Neuronal stem cell (in vitro differentiated cells): Measurements from ENCODE around the gene GNPAT.

Experiments used
- DNase-seq: peaks from one replicate; pipeline ENCODE4 v3.0.0-alpha.2; 2013; ENCODE audit warnings: low spot score
- H2AFZ ChIP-seq: one replicate; pipeline ENCODE4 v1.6.1; 2013; ENCODE audit warnings: mild to moderate bottlenecking, low read length, inconsistent platforms
- H2AK5ac ChIP-seq: 2 replicates; pipeline ENCODE4 v1.6.1; 2013; ENCODE audit warnings: low read depth, mild to moderate bottlenecking, inconsistent platforms, low read length, moderate library complexity, mixed read lengths
- H2BK120ac ChIP-seq: 2 replicates; pipeline ENCODE4 v1.6.1; 2013; ENCODE audit warnings: low read depth, mild to moderate bottlenecking, inconsistent platforms, low read length, moderate library complexity, mixed read lengths
- H2BK12ac ChIP-seq: one replicate; pipeline ENCODE4 v1.6.1; 2013; ENCODE audit warnings: low read length, inconsistent platforms
- H2BK15ac ChIP-seq: 2 replicates; pipeline ENCODE4 v1.6.1; 2013; ENCODE audit warnings: mild to moderate bottlenecking, low read length, inconsistent platforms, mixed read lengths
- H2BK5ac ChIP-seq: one replicate; pipeline ENCODE4 v1.6.1; 2013; ENCODE audit warnings: inconsistent platforms, mild to moderate bottlenecking, low read length, moderate library complexity
- H3K14ac ChIP-seq: one replicate; pipeline ENCODE4 v1.6.1; 2013; ENCODE audit warnings: low read length, inconsistent platforms
- H3K18ac ChIP-seq: 2 replicates; pipeline ENCODE4 v1.6.1; 2013; ENCODE audit warnings: low read length, inconsistent platforms
- H3K23ac ChIP-seq: 2 replicates; pipeline ENCODE4 v1.6.1; 2013; ENCODE audit warnings: low read depth, mild to moderate bottlenecking, mixed read lengths, low read length, inconsistent platforms; ENCODE audit not compliant: poor library complexity
- H3K27ac ChIP-seq: replicated peaks from 3 replicates; pipeline ENCODE4 v1.5.1; 2013; ENCODE audit warnings: low read length, inconsistent platforms
- H3K27me3 ChIP-seq, 3 experiments: 2 replicates each; pipeline ENCODE4 v1.6.1; 2013; ENCODE audit warnings: low read length in 3 of 3, mild to moderate bottlenecking in 2 of 3, inconsistent platforms in 1 of 3, low read depth in 1 of 3, mixed read lengths in 1 of 3, moderate library complexity in 1 of 3; ENCODE audit not compliant: control insufficient read depth in 3 of 3, insufficient read depth in 3 of 3
- H3K36me3 ChIP-seq, 2 donors: replicated peaks in 1 of 2; 2 replicates each; pipeline ENCODE4 v1.6.1; 2013; ENCODE audit warnings: low read length in 2 of 2; ENCODE audit not compliant: control insufficient read depth in 2 of 2, insufficient read depth in 2 of 2
- H3K4ac ChIP-seq: 2 replicates; pipeline ENCODE4 v1.6.1; 2013; ENCODE audit warnings: inconsistent platforms, mild to moderate bottlenecking, low read length, moderate library complexity
- H3K4me1 ChIP-seq, 2 donors: 1 replicate in 1 of 2; 2 replicates in 1 of 2; pipeline ENCODE4 v1.6.1; 2013; ENCODE audit warnings: low read length in 2 of 2, low read depth in 1 of 2; ENCODE audit not compliant: control insufficient read depth in 2 of 2, insufficient read depth in 1 of 2
- H3K4me2 ChIP-seq: one replicate; pipeline ENCODE4 v1.6.1; 2013; ENCODE audit warnings: mild to moderate bottlenecking, low read length, inconsistent platforms; ENCODE audit not compliant: insufficient read depth, poor library complexity, severe bottlenecking
- H3K4me3 ChIP-seq, 2 donors: 2 replicates each; pipeline ENCODE4 v1.5.1; 2013; ENCODE audit warnings: low read length in 2 of 2, mild to moderate bottlenecking in 2 of 2, inconsistent platforms in 1 of 2, moderate library complexity in 1 of 2
- H3K79me1 ChIP-seq: one replicate; pipeline ENCODE4 v1.6.1; 2013; ENCODE audit warnings: low read depth, mild to moderate bottlenecking, inconsistent platforms, low read length, moderate library complexity
- H3K9ac ChIP-seq: one replicate; pipeline ENCODE4 v1.6.1; 2013; ENCODE audit warnings: mild to moderate bottlenecking, low read depth, low read length, inconsistent platforms; ENCODE audit not compliant: poor library complexity
- H3K9me3 ChIP-seq, 2 donors: replicated peaks in 1 of 2; 2 replicates each; pipeline versions ENCODE3 to v1.6.1; 2013; ENCODE audit warnings: low read length in 2 of 2, mild to moderate bottlenecking in 2 of 2, inconsistent platforms in 1 of 2, low read depth in 1 of 2, mixed read lengths in 1 of 2, moderate library complexity in 1 of 2; ENCODE audit not compliant: control insufficient read depth in 2 of 2, insufficient read depth in 1 of 2
- H4K8ac ChIP-seq: one replicate; pipeline ENCODE4 v1.6.1; 2013; ENCODE audit warnings: low read depth, mild to moderate bottlenecking, inconsistent platforms, low read length, moderate library complexity
- H4K91ac ChIP-seq: one replicate; pipeline ENCODE4 v1.6.1; 2013; ENCODE audit warnings: low read length, low read depth, mild to moderate bottlenecking, inconsistent platforms; ENCODE audit not compliant: poor library complexity
- WGBS, 2 donors: extraction: QIAGEN DNeasy Blood & Tissue Kit; methylation state at CpG; one replicate each; pipeline ENCODE4 v1.1.7; 2013; ENCODE audit warnings: missing lambda C conversion rate in 2 of 2, mixed read lengths in 1 of 2; ENCODE audit not compliant: insufficient read length in 2 of 2, insufficient replicate concordance in 1 of 2; ENCODE audit errors: extremely low coverage in 2 of 2; 5-methylcytosine and 5-hydroxymethylcytosine counted together

Gene GNPAT

GRCh38 chr1:231194843-231195516, 46.0 kb upstream of the GNPAT start:
- Histone ChIP-seq H3K18ac (no peak overlapping the region), H3K27ac (no peak overlapping the region), H4K91ac (peak overlapping the region; percentile 54), H2BK120ac (no peak overlapping the region), H2BK12ac (no peak overlapping the region), H2AFZ (no peak overlapping the region), H3K27me3 (peaks cover 0 to 25% (median 0%) of the 10 kb centered on the region in 3 experiments), H3K23ac (no peak overlapping the region), H3K4me2 (no peak overlapping the region), H3K36me3 (no peaks in the 10 kb centered on the region), H3K4ac (no peak overlapping the region), H2AK5ac (no peak overlapping the region), H2BK5ac (no peak overlapping the region), H3K14ac (no peak overlapping the region), H4K8ac (no peak overlapping the region), H3K4me3 (no peak overlapping the region), H3K4me1 (peaks cover 0 to 11% of the 10 kb centered on the region in 2 donors), H3K9me3 (no peaks in the 10 kb centered on the region), H3K79me1 (no peaks in the 10 kb centered on the region), H3K9ac (no peak overlapping the region), H2BK15ac (no peak overlapping the region)
- WGBS, 2 donors = no CpG with 5 or more reads among the region's 8 CpGs
- DNase-seq = no peak

- H2BK15ac ChIP-seq = no peak overlapping the region
- H2AFZ ChIP-seq = no peak overlapping the region
- H3K18ac ChIP-seq = no peak overlapping the region
- H4K91ac ChIP-seq = no peak overlapping the region
- H3K27ac ChIP-seq = no peak overlapping the region
- H3K4me2 ChIP-seq = no peak overlapping the region
- WGBS, 2 donors = no CpG with 5 or more reads among the region's 3 CpGs
- peaks cover 0 to 38% (median 0%) of the 10 kb centered on the region in 3 experiments for H3K27me3 ChIP-seq
- no peaks in the 10 kb centered on the region for H3K9me3 ChIP-seq
- H3K4me1 ChIP-seq = peaks cover 0 to 11% of the 10 kb centered on the region in 2 donors
- H3K23ac ChIP-seq = no peak overlapping the region
- no peak overlapping the region for H2BK12ac ChIP-seq
- H2BK120ac ChIP-seq = no peak overlapping the region
- no peak overlapping the region for H2AK5ac ChIP-seq
- no peak for DNase-seq
- no peak overlapping the region for H4K8ac ChIP-seq
- H3K4ac ChIP-seq = no peak overlapping the region
- H3K36me3 ChIP-seq = no peaks in the 10 kb centered on the region
- no peak overlapping the region for H3K14ac ChIP-seq
- no peak overlapping the region for H2BK5ac ChIP-seq
- H3K4me3 ChIP-seq = no peak overlapping the region
- H3K9ac ChIP-seq = no peak overlapping the region
- no peaks in the 10 kb centered on the region for H3K79me1 ChIP-seq
These were observed 44.7 kb upstream of the GNPAT start for GRCh38 chr1:231196307-231196706.

- H3K79me1 ChIP-seq = no peaks in the 10 kb centered on the region
- no peak for DNase-seq
- H3K27me3 ChIP-seq = peaks cover 0 to 43% (median 0%) of the 10 kb centered on the region in 3 experiments
- H3K9me3 ChIP-seq = no peaks in the 10 kb centered on the region
- H4K91ac ChIP-seq = no peak overlapping the region
- H3K27ac ChIP-seq = no peak overlapping the region
- H3K36me3 ChIP-seq = no peaks in the 10 kb centered on the region
- no peak overlapping the region for H2BK12ac ChIP-seq
- no peak overlapping the region for H3K14ac ChIP-seq
- H3K23ac ChIP-seq = no peak overlapping the region
- no peak overlapping the region for H3K9ac ChIP-seq
- no peak overlapping the region for H3K4me2 ChIP-seq
- H2BK5ac ChIP-seq = no peak overlapping the region
- no peak overlapping the region for H2AK5ac ChIP-seq
- peaks cover 0 to 11% of the 10 kb centered on the region in 2 donors for H3K4me1 ChIP-seq
- H3K4me3 ChIP-seq = no peak overlapping the region
- no peak overlapping the region for H2BK15ac ChIP-seq
- no CpG with 5 or more reads among the region's 2 CpGs for WGBS, 2 donors
- H3K18ac ChIP-seq = no peak overlapping the region
- no peak overlapping the region for H3K4ac ChIP-seq
- no peak overlapping the region for H4K8ac ChIP-seq
- H2AFZ ChIP-seq = no peak overlapping the region
- H2BK120ac ChIP-seq = no peak overlapping the region
These were observed 44.3 kb upstream of the GNPAT start for GRCh38 chr1:231196728-231197127.

- no peak overlapping the region for H2BK12ac ChIP-seq
These were observed 41.1 kb upstream of the GNPAT start for GRCh38 chr1:231199868-231200267.

More at GRCh38 chr1:231199868-231200267, 41.1 kb upstream of the GNPAT start:
- Histone ChIP-seq H3K4me3 (no peak overlapping the region), H3K27ac (no peak overlapping the region), H3K18ac (no peak overlapping the region), H3K4me2 (no peak overlapping the region), H3K79me1 (no peaks in the 10 kb centered on the region), H3K14ac (no peak overlapping the region), H3K23ac (no peak overlapping the region), H2BK120ac (no peak overlapping the region), H2AK5ac (no peak overlapping the region), H2BK5ac (no peak overlapping the region), H3K4ac (no peak overlapping the region), H3K36me3 (no peaks in the 10 kb centered on the region), H3K4me1 (no peaks in the 10 kb centered on the region), H2BK15ac (no peak overlapping the region), H3K9me3 (no peaks in the 10 kb centered on the region), H2AFZ (no peak overlapping the region), H3K27me3 (peaks cover 0 to 55% (median 0%) of the 10 kb centered on the region in 3 experiments), H3K9ac (no peak overlapping the region), H4K8ac (no peak overlapping the region), H4K91ac (no peak overlapping the region)
- no CpG with 5 or more reads among the region's 7 CpGs for WGBS, 2 donors
- no peak for DNase-seq
